GM23338 (cell line): Measurements from ENCODE around the gene CDKN3. TPM values are rescaled to one million over a fixed set of nuclear protein-coding genes. Genes with fewer than 3 reads are reported as not detected.
A peak's percentile ranks its signal among the peaks of the same experiment; 100 is the strongest.
"Not testable (repeated sequence)": the region's sequence is repeated elsewhere in the genome, so short reads cannot be mapped to it uniquely, and the experiment has no call there.

Source experiments
- ATAC-seq: fragments of 200-7000 bp; cut with Tn5 transposase; 3 replicates; pipeline ENCODE4 v1.9.1; 2020
- DNase-seq: peaks from one replicate; pipeline ENCODE4 v3.0.0-alpha.2; 2015; ENCODE audit warnings: low spot score
- H2AFZ ChIP-seq: fragments of 200-600 bp; sonication (generic); 2 replicates; pipeline ENCODE4 v1.8.0; 2016; ENCODE audit warnings: antibody characterized with exemption, mild to moderate bottlenecking, moderate library complexity
- H3F3A ChIP-seq: fragments of 200-600 bp; sonication (generic); replicated peaks from 2 replicates; pipeline ENCODE4 v1.8.0; 2017; ENCODE audit warnings: antibody characterized with exemption, mixed run types, low read depth
- H3K27ac ChIP-seq: fragments of 200-600 bp; sonication (generic); 2 replicates; pipeline ENCODE4 v1.6.1; 2016; ENCODE audit warnings: low read depth
- H3K27me3 ChIP-seq: fragments of 200-600 bp; sonication (generic); 2 replicates; pipeline ENCODE4 v1.8.0; 2016; ENCODE audit warnings: mild to moderate bottlenecking, mixed run types, moderate library complexity; ENCODE audit not compliant: insufficient read depth
- H3K36me3 ChIP-seq: fragments of 200-600 bp; sonication (generic); 2 replicates; pipeline ENCODE4 v1.8.0; 2016; ENCODE audit warnings: mild to moderate bottlenecking; ENCODE audit not compliant: insufficient read depth
- H3K4me1 ChIP-seq: fragments of 200-600 bp; sonication (generic); 2 replicates; pipeline ENCODE4 v1.8.0; 2016; ENCODE audit warnings: mild to moderate bottlenecking, moderate library complexity; ENCODE audit not compliant: insufficient read depth
- H3K4me2 ChIP-seq: fragments of 200-600 bp; sonication (generic); 2 replicates; pipeline ENCODE4 v1.7.1; 2017; ENCODE audit warnings: mixed run types
- H3K4me3 ChIP-seq: fragments of 200-600 bp; sonication (generic); 2 replicates; pipeline ENCODE4 v1.6.1; 2016; ENCODE audit warnings: mixed run types
- H3K79me2 ChIP-seq: fragments of 200-600 bp; sonication (generic); replicated peaks from 2 replicates; pipeline ENCODE4 v1.8.0; 2017; ENCODE audit warnings: mild to moderate bottlenecking; ENCODE audit not compliant: insufficient read depth
- H3K9me2 ChIP-seq: fragments of 200-600 bp; sonication (generic); 2 replicates; pipeline ENCODE4 v1.8.0; 2017; ENCODE audit not compliant: insufficient read depth
- H4K20me1 ChIP-seq: fragments of 200-600 bp; sonication (generic); replicated peaks from 2 replicates; pipeline ENCODE4 v1.8.0; 2017; ENCODE audit warnings: mild to moderate bottlenecking; ENCODE audit not compliant: insufficient read depth
- H3K27ac Mint-ChIP-seq: 2 replicates; pipeline ENCODE4 v1.8.0; 2020; ENCODE audit warnings: inconsistent platforms, mild to moderate bottlenecking, moderate library complexity, mixed read lengths
- H3K27me3 Mint-ChIP-seq: 3 replicates; pipeline ENCODE4 v1.8.0; 2022; ENCODE audit warnings: low read depth, mild to moderate bottlenecking, moderate library complexity, mixed read lengths, inconsistent platforms; ENCODE audit not compliant: insufficient read depth, poor library complexity
- H3K36me3 Mint-ChIP-seq: 3 replicates; pipeline ENCODE4 v1.8.0; 2021; ENCODE audit warnings: low read depth, mild to moderate bottlenecking, inconsistent platforms, moderate library complexity, mixed read lengths
- H3K4me1 Mint-ChIP-seq: 3 replicates; pipeline ENCODE4 v1.8.0; 2020; ENCODE audit warnings: mild to moderate bottlenecking, inconsistent platforms, mixed read lengths
- H3K4me3 Mint-ChIP-seq: 3 replicates; pipeline ENCODE4 v1.8.0; 2021; ENCODE audit warnings: moderate library complexity, mild to moderate bottlenecking, inconsistent platforms, mixed read lengths
- H3K9me3 Mint-ChIP-seq: 3 replicates; pipeline ENCODE4 v1.8.0; 2020; ENCODE audit warnings: moderate library complexity, mild to moderate bottlenecking, inconsistent platforms, mixed read lengths
- POLR2AphosphoS5 ChIP-seq: IDR thresholded peaks from 2 replicates; pipeline ENCODE4 v1.6.1; 2016; ENCODE audit warnings: antibody characterized with exemption, low read depth
- polyA plus RNA-seq: library from polyadenylated mRNA; unstranded; fragments of >200 nt; fragmentation: Nextera tagmentation; extraction: Ambion mirVana; gene quantifications from 2 replicates; pipeline ENCODE4 v1.2.1, GENCODE V29; 2016
- total RNA-seq: library from RNA; depleted of rRNA; stranded (reverse); fragments of >200 nt; shearing (Covaris generic); gene quantifications from 2 replicates; pipeline ENCODE4 v1.2.3, GENCODE V29; 2014
- TF ChIP-seq, protein P1 (sequence below): fragments of 250-450 bp; sonication (Bioruptor Pico); IDR thresholded peaks from 2 replicates; pipeline ENCODE4 v1.5.0; 2020; ENCODE audit warnings: mild to moderate bottlenecking, moderate library complexity

Gene CDKN3
- total and polyA plus RNA-seq, 2 experiments from 2014 or later, result 36.3 to 97.4 TPM

GRCh38 chr14:54437954-54438353 lies 41.1 kb downstream of the CDKN3 start:
- Mint-ChIP-seq H3K4me1 (peaks cover 59% of the 10 kb centered on the region), H3K4me3 (0 out of 3 replicates have a peak overlapping the region, but pooled peaks have one; percentile 94), H3K36me3 (peaks cover 30% of the 10 kb centered on the region; the same call in 2 of the 3 replicates)
- Histone ChIP-seq H3K4me1 (peaks cover 38% of the 10 kb centered on the region), H4K20me1 (peaks cover 16% of the 10 kb centered on the region; the same call in 1 of the 2 replicates), H3K4me2 (peak overlapping the region; percentile 46; the same call in 1 of the 2 replicates), H3K79me2 (peaks cover 77% of the 10 kb centered on the region)
- H3F3A ChIP-seq, H3K9me3 Mint-ChIP-seq, H2AFZ ChIP-seq, H3K27me3 ChIP-seq, H3K27me3 Mint-ChIP-seq, H3K27ac ChIP-seq, ATAC-seq, H3K36me3 ChIP-seq, H3K9me2 ChIP-seq, H3K4me3 ChIP-seq, DNase-seq, H3K27ac Mint-ChIP-seq: not testable (repeated sequence)

DNA sequence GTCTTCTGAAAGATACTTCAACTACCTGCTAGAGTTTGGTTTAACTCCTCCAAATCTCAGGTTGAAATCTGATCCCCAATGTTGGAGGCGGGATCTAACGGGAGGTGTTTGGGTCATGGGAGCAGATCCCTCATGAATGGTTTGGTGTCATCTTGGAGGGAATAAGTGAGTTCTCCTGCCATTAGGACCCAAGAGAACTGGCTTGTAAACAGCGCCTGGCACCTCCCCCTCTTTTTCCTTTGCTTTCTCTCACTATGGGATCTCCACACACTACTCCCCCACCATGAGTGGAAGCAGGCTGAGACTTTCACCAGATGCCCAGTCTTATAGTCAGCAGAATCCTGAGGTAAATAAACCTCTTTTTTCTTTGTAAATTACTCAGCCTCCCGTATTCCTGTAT lies 41.9 kb downstream of the CDKN3 start:
- H3K4me2 ChIP-seq, result peak overlapping the region; percentile 46

More for the DNA sequence above, 41.9 kb downstream of the CDKN3 start:
- H3K4me1 Mint-ChIP-seq, result peaks cover 53% of the 10 kb centered on the region
- Histone ChIP-seq H3K4me1 (peaks cover 31% of the 10 kb centered on the region), H3K9me2 (no peaks in the 10 kb centered on the region), H3K79me2 (peaks cover 69% of the 10 kb centered on the region), H3K36me3 (no peaks in the 10 kb centered on the region; the same call in 1 of the 2 replicates), H4K20me1 (peaks cover 13% of the 10 kb centered on the region; the same call in 1 of the 2 replicates), H3K27me3 (no peaks in the 10 kb centered on the region), H3K27ac (no peak overlapping the region), H2AFZ (no peak overlapping the region), H3K4me3 (peak overlapping the region; percentile 26; the same call in 1 of the 2 replicates), H3F3A (0 out of 2 replicates have a peak, but pooled peaks cover 4% of the 10 kb centered on the region)
- H3K9me3 Mint-ChIP-seq, result no peaks in the 10 kb centered on the region
- TF ChIP-seq POLR2AphosphoS5, result no peak
- TF ChIP-seq, protein P1, sequence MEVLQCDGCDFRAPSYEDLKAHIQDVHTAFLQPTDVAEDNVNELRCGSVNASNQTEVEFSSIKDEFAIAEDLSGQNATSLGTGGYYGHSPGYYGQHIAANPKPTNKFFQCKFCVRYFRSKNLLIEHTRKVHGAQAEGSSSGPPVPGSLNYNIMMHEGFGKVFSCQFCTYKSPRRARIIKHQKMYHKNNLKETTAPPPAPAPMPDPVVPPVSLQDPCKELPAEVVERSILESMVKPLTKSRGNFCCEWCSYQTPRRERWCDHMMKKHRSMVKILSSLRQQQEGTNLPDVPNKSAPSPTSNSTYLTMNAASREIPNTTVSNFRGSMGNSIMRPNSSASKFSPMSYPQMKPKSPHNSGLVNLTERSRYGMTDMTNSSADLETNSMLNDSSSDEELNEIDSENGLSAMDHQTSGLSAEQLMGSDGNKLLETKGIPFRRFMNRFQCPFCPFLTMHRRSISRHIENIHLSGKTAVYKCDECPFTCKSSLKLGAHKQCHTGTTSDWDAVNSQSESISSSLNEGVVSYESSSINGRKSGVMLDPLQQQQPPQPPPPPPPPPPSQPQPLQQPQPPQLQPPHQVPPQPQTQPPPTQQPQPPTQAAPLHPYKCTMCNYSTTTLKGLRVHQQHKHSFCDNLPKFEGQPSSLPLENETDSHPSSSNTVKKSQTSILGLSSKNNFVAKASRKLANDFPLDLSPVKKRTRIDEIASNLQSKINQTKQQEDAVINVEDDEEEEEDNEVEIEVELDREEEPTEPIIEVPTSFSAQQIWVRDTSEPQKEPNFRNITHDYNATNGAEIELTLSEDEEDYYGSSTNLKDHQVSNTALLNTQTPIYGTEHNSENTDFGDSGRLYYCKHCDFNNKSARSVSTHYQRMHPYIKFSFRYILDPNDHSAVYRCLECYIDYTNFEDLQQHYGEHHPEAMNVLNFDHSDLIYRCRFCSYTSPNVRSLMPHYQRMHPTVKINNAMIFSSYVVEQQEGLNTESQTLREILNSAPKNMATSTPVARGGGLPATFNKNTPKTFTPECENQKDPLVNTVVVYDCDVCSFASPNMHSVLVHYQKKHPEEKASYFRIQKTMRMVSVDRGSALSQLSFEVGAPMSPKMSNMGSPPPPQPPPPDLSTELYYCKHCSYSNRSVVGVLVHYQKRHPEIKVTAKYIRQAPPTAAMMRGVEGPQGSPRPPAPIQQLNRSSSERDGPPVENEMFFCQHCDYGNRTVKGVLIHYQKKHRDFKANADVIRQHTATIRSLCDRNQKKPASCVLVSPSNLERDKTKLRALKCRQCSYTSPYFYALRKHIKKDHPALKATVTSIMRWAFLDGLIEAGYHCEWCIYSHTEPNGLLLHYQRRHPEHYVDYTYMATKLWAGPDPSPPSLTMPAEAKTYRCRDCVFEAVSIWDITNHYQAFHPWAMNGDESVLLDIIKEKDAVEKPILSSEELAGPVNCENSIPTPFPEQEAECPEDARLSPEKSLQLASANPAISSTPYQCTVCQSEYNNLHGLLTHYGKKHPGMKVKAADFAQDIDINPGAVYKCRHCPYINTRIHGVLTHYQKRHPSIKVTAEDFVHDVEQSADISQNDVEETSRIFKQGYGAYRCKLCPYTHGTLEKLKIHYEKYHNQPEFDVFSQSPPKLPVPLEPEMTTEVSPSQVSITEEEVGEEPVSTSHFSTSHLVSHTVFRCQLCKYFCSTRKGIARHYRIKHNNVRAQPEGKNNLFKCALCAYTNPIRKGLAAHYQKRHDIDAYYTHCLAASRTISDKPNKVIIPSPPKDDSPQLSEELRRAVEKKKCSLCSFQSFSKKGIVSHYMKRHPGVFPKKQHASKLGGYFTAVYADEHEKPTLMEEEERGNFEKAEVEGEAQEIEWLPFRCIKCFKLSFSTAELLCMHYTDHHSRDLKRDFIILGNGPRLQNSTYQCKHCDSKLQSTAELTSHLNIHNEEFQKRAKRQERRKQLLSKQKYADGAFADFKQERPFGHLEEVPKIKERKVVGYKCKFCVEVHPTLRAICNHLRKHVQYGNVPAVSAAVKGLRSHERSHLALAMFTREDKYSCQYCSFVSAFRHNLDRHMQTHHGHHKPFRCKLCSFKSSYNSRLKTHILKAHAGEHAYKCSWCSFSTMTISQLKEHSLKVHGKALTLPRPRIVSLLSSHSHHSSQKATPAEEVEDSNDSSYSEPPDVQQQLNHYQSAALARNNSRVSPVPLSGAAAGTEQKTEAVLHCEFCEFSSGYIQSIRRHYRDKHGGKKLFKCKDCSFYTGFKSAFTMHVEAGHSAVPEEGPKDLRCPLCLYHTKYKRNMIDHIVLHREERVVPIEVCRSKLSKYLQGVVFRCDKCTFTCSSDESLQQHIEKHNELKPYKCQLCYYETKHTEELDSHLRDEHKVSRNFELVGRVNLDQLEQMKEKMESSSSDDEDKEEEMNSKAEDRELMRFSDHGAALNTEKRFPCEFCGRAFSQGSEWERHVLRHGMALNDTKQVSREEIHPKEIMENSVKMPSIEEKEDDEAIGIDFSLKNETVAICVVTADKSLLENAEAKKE (CRISPR knock-in tag), result 0 out of 2 replicates have a peak, but pooled peaks have one; percentile 29
- ATAC-seq (peak; percentile 9; the same call in 2 of the 3 replicates), DNase-seq (peak; percentile 62)
- peak overlapping the region; percentile 94 for H3K4me3 Mint-ChIP-seq
- peak overlapping the region; percentile 50; the same call in 1 of the 2 replicates for H3K27ac Mint-ChIP-seq
- H3K36me3 Mint-ChIP-seq, result peaks cover 30% of the 10 kb centered on the region; the same call in 2 of the 3 replicates
- H3K27me3 Mint-ChIP-seq, result peaks cover 8% of the 10 kb centered on the region
